ENCODE data around the gene PPP1R15A.

PPP1R15A gene

GRCh38 chr19:48872182-48872883 lies at the start of gene PPP1R15A:
Gene PPP1R15A, plus strand, starts transcription at chr19:48872421. Its CDS starts 813 bp downstream, at chr19:48873234.
- DNase-seq (ENCODE audit: low spot score) = peak; percentile 100
- Histone ChIP-seq H3K4me3 (peak within 1 kb of the TSS; percentile 92), H3K27ac (peak within 1 kb of the TSS; percentile 99)
- no peak for TF ChIP-seq CTCF (IDR thresholded peaks at IDR 0.05)

- DNase-seq (ENCODE audit: low spot score) = no peak
- Histone ChIP-seq H3K27ac (no peak overlapping the region), H3K4me3 (no peak overlapping the region)
- TF ChIP-seq CTCF (IDR thresholded peaks at IDR 0.05) = no peak
Measured at GRCh38 chr19:48822514-48822913, 49.7 kb upstream of the PPP1R15A start.

GRCh38 chr19:48826606-48827020 lies 45.6 kb upstream of the PPP1R15A start:
- H3K27ac ChIP-seq = no peak overlapping the region
- no peak for DNase-seq (ENCODE audit: low spot score)
- TF ChIP-seq CTCF (IDR thresholded peaks at IDR 0.05) = no peak
- H3K4me3 ChIP-seq = no peak overlapping the region

- no peak for TF ChIP-seq CTCF (IDR thresholded peaks at IDR 0.05)
- Histone ChIP-seq H3K4me3 (no peak overlapping the region), H3K27ac (no peak overlapping the region)
- DNase-seq (ENCODE audit: low spot score) = no peak
Measured at GRCh38 chr19:48830088-48830487, 42.1 kb upstream of the PPP1R15A start.

GRCh38 chr19:48830965-48831364 lies 41.3 kb upstream of the PPP1R15A start:
- Histone ChIP-seq H3K27ac (no peak overlapping the region), H3K4me3 (no peak overlapping the region)
- no peak for DNase-seq (ENCODE audit: low spot score)
- no peak for TF ChIP-seq CTCF (IDR thresholded peaks at IDR 0.05)

GRCh38 chr19:48833049-48833448 lies 39.2 kb upstream of the PPP1R15A start:
- no peak for TF ChIP-seq CTCF (IDR thresholded peaks at IDR 0.05)
- no peak for DNase-seq (ENCODE audit: low spot score)
- no peak overlapping the region for H3K27ac ChIP-seq
- H3K4me3 ChIP-seq = no peak overlapping the region

GRCh38 chr19:48833977-48834376 lies 38.2 kb upstream of the PPP1R15A start:
- no peak overlapping the region for H3K27ac ChIP-seq
- no peak overlapping the region for H3K4me3 ChIP-seq
- no peak for TF ChIP-seq CTCF (IDR thresholded peaks at IDR 0.05)
- DNase-seq (ENCODE audit: low spot score) = no peak
